Astrocyte (in vitro differentiated cells and primary cell): ENCODE data around the gene HOXA2. TPM values are rescaled to one million over a fixed set of nuclear protein-coding genes. Genes with fewer than 3 reads are reported as not detected.
A peak's percentile ranks its signal among the peaks of the same experiment; 100 is the strongest.

Experiments used
- DNase-seq: peaks from one replicate; pipeline ENCODE4 v3.0.0-alpha.2; 2010; ENCODE audit warnings: low read depth
- FAIRE-seq: peaks from 2 replicates; lab custom pipeline; 2011; peaks lifted over from hg19 to GRCh38; lab: Jason Lieb, UNC
- H2AFZ ChIP-seq: 2 replicates; pipeline ENCODE4 v1.6.0; 2012; ENCODE audit warnings: low read depth, low read length, inconsistent platforms
- H3K27ac ChIP-seq: 2 replicates; pipeline ENCODE4 v1.5.1; 2011; ENCODE audit warnings: low read depth, low read length, inconsistent platforms
- H3K27me3 ChIP-seq: 2 replicates; pipeline ENCODE4 v1.6.0; 2011; ENCODE audit warnings: low read length, inconsistent platforms; ENCODE audit not compliant: insufficient read depth
- H3K36me3 ChIP-seq: 2 replicates; pipeline ENCODE4 v1.5.1; 2011; ENCODE audit warnings: low read length, inconsistent platforms; ENCODE audit not compliant: insufficient read depth
- H3K4me1 ChIP-seq: 2 replicates; pipeline ENCODE4 v1.5.1; 2011; ENCODE audit warnings: low read length, inconsistent platforms; ENCODE audit not compliant: insufficient read depth
- H3K4me2 ChIP-seq: 2 replicates; pipeline ENCODE4 v1.6.0; 2012; ENCODE audit warnings: low read length, inconsistent platforms
- H3K4me3 ChIP-seq: 2 replicates; pipeline ENCODE4 v1.5.1; 2011; ENCODE audit warnings: low read depth, mild to moderate bottlenecking, low read length, inconsistent platforms; ENCODE audit not compliant: insufficient read depth
- H3K79me2 ChIP-seq: 2 replicates; pipeline ENCODE4 v1.6.0; 2012; ENCODE audit warnings: mild to moderate bottlenecking, low read length, inconsistent platforms; ENCODE audit not compliant: insufficient read depth
- H3K9ac ChIP-seq: 2 replicates; pipeline ENCODE4 v1.6.0; 2012; ENCODE audit warnings: mild to moderate bottlenecking, low read length, inconsistent platforms
- H3K9me3 ChIP-seq: 2 replicates; pipeline ENCODE4 v1.5.1; 2012; ENCODE audit warnings: low read depth, mild to moderate bottlenecking, low read length, inconsistent platforms; ENCODE audit not compliant: insufficient read depth
- H4K20me1 ChIP-seq: 2 replicates; pipeline ENCODE4 v1.6.0; 2012; ENCODE audit warnings: low read length, inconsistent platforms; ENCODE audit not compliant: insufficient read depth
- H3K27ac Mint-ChIP-seq: one replicate; pipeline ENCODE4 v1.8.0; 2021; ENCODE audit warnings: mild to moderate bottlenecking, mixed read lengths; ENCODE audit not compliant: unreplicated experiment
- H3K27me3 Mint-ChIP-seq: one replicate; pipeline ENCODE4 v1.8.0; 2021; ENCODE audit warnings: low read depth, mixed read lengths; ENCODE audit not compliant: unreplicated experiment
- H3K36me3 Mint-ChIP-seq: one replicate; pipeline ENCODE4 v1.8.0; 2021; ENCODE audit warnings: low read depth, mixed read lengths; ENCODE audit not compliant: unreplicated experiment
- H3K4me1 Mint-ChIP-seq: one replicate; pipeline ENCODE4 v1.8.0; 2021; ENCODE audit warnings: low read depth, mixed read lengths; ENCODE audit not compliant: unreplicated experiment
- H3K4me3 Mint-ChIP-seq: one replicate; pipeline ENCODE4 v1.8.0; 2021; ENCODE audit warnings: mild to moderate bottlenecking, moderate library complexity, mixed read lengths; ENCODE audit not compliant: unreplicated experiment
- H3K9me3 Mint-ChIP-seq: one replicate; pipeline ENCODE4 v1.8.0; 2021; ENCODE audit warnings: mild to moderate bottlenecking, mixed read lengths; ENCODE audit not compliant: unreplicated experiment
- CTCF ChIP-seq: IDR thresholded peaks from 2 replicates; pipeline ENCODE4 v1.5.1; 2011; ENCODE audit warnings: low read depth, mild to moderate bottlenecking, inconsistent platforms, low read length, moderate library complexity; ENCODE audit not compliant: insufficient read depth
- EZH2 ChIP-seq: IDR thresholded peaks from 2 replicates; pipeline ENCODE4 v1.6.1; 2012; ENCODE audit warnings: mild to moderate bottlenecking, low read length, inconsistent platforms; ENCODE audit not compliant: insufficient read depth
- total RNA-seq: library from RNA; stranded (reverse); gene quantifications from 2 replicates; pipeline ENCODE4 v1.2.1, GENCODE V29; 2021

Gene HOXA2
- total RNA-seq, 1 donor from 2014 or later, result not detected

DNA sequence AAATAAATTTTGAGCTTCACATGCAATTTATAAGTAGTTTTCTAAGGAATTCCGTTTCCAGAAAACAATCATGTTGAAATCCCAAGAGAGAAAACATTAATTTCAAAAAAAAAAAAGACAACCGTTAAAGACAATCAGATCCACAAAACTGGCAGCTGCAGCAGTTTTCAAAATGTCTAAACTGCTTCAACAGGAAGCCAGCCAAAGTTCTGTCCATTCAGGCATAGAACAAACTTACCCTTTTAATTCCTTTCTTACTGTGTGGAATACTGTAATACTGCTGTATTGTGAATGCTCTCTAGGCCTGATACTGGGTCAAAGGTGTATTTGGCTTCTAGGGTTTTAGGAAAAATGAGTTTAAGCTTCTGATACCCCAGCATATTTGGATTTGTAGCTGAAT, 38.3 kb downstream of the HOXA2 start:
- H3K4me3 Mint-ChIP-seq, result no peak overlapping the region

GRCh38 chr7:27062946-27063345, 39.5 kb downstream of the HOXA2 start:
- H3K79me2 ChIP-seq, result no peaks in the 10 kb centered on the region
- H3K27me3 Mint-ChIP-seq, result peaks cover 12% of the 10 kb centered on the region
- no peak overlapping the region for H2AFZ ChIP-seq
- H3K36me3 ChIP-seq, result no peaks in the 10 kb centered on the region
- H3K27ac ChIP-seq, result no peak overlapping the region
- H3K4me2 ChIP-seq, result no peak overlapping the region
- no peak overlapping the region for H3K27ac Mint-ChIP-seq
- H3K4me3 ChIP-seq, result no peak overlapping the region
- no peak for TF ChIP-seq EZH2
- peaks cover 4% of the 10 kb centered on the region for H3K4me1 ChIP-seq
- H3K4me3 Mint-ChIP-seq, result no peak overlapping the region
- H3K36me3 Mint-ChIP-seq, result no peaks in the 10 kb centered on the region
- FAIRE-seq, result no peak
- H3K9me3 ChIP-seq, result no peaks in the 10 kb centered on the region
- H3K9ac ChIP-seq, result no peak overlapping the region
- H3K4me1 Mint-ChIP-seq, result no peaks in the 10 kb centered on the region
- no peaks in the 10 kb centered on the region for H3K27me3 ChIP-seq
- peak; percentile 13 for DNase-seq
- H4K20me1 ChIP-seq, result no peaks in the 10 kb centered on the region
- no peaks in the 10 kb centered on the region for H3K9me3 Mint-ChIP-seq

More for the DNA sequence above, 38.3 kb downstream of the HOXA2 start:
- peak; percentile 30 for DNase-seq
- TF ChIP-seq EZH2, result no peak
- no peak for TF ChIP-seq CTCF
- FAIRE-seq, result no peak
- peaks cover 16% of the 10 kb centered on the region for H3K27me3 Mint-ChIP-seq
- peaks cover 4% of the 10 kb centered on the region for H3K4me1 ChIP-seq
- H3K27ac Mint-ChIP-seq, result no peak overlapping the region
- no peak overlapping the region for H3K4me2 ChIP-seq
- H3K9me3 ChIP-seq, result no peaks in the 10 kb centered on the region
- no peaks in the 10 kb centered on the region for H3K36me3 ChIP-seq
- H3K27me3 ChIP-seq, result no peaks in the 10 kb centered on the region
- H3K9ac ChIP-seq, result no peak overlapping the region
- no peak overlapping the region for H2AFZ ChIP-seq
- no peak overlapping the region for H3K27ac ChIP-seq
- H3K79me2 ChIP-seq, result no peaks in the 10 kb centered on the region
- H3K4me3 ChIP-seq, result no peak overlapping the region
- H3K36me3 Mint-ChIP-seq, result no peaks in the 10 kb centered on the region
- no peaks in the 10 kb centered on the region for H3K9me3 Mint-ChIP-seq
- no peaks in the 10 kb centered on the region for H3K4me1 Mint-ChIP-seq
- H4K20me1 ChIP-seq, result no peaks in the 10 kb centered on the region

- Histone ChIP-seq H3K4me1 (no peaks in the 10 kb centered on the region), H3K9ac (no peak overlapping the region), H4K20me1 (no peaks in the 10 kb centered on the region), H3K36me3 (no peaks in the 10 kb centered on the region), H2AFZ (no peak overlapping the region), H3K27ac (no peak overlapping the region), H3K79me2 (no peaks in the 10 kb centered on the region), H3K27me3 (no peaks in the 10 kb centered on the region), H3K4me3 (no peak overlapping the region), H3K9me3 (no peaks in the 10 kb centered on the region), H3K4me2 (no peak overlapping the region)
- Mint-ChIP-seq H3K4me3 (no peak overlapping the region), H3K9me3 (no peaks in the 10 kb centered on the region), H3K27ac (no peak overlapping the region), H3K36me3 (no peaks in the 10 kb centered on the region), H3K27me3 (no peaks in the 10 kb centered on the region), H3K4me1 (no peaks in the 10 kb centered on the region)
- no peak for TF ChIP-seq EZH2
- TF ChIP-seq CTCF, result no peak
- DNase-seq, result no peak
- no peak for FAIRE-seq
Observed at GRCh38 chr7:27053153-27053552, 49.3 kb downstream of the HOXA2 start.
